PC-9 (cell line): ENCODE measurements around the gene CYLD. TPM values are rescaled to one million over a fixed set of nuclear protein-coding genes. Genes with fewer than 3 reads are reported as not detected.

ENCODE experiments used
- BruUV-seq: library from RNA; stranded (reverse); fragments of 400-500 nt; replicated peaks from 2 replicates; lab custom pipeline; 2021; lab: Mats Ljungman, UMichigan
- CTCF ChIA-PET: fragments of 300-600 bp; sonication (Branson Sonifier 250); formaldehyde crosslinking; loops from one replicate; lab custom pipeline; 2022; ENCODE audit warnings: antibody characterized with exemption; lab: Charles Lee
- POLR2A ChIA-PET: fragments of 300-600 bp; sonication (Branson Sonifier 250); formaldehyde crosslinking; loops from one replicate; lab custom pipeline; 2022; ENCODE audit warnings: antibody characterized with exemption; ENCODE audit not compliant: unreplicated experiment; lab: Charles Lee
- DNase-seq, 2 experiments: peaks; one replicate each; pipeline versions ENCODE4 v3.0.0 to v3.0.0-alpha.2; 2015 to 2022; ENCODE audit warnings: mixed read lengths in 1 of 2
- H2AFZ ChIP-seq: fragments of 200-600 bp; sonication (generic); 2 replicates; pipeline ENCODE4 v1.8.1; 2017; ENCODE audit warnings: antibody characterized with exemption
- H3F3A ChIP-seq: fragments of 200-600 bp; sonication (generic); 2 replicates; pipeline ENCODE4 v1.8.1; 2017; ENCODE audit warnings: antibody characterized with exemption, mild to moderate bottlenecking, low read depth; ENCODE audit not compliant: insufficient read depth
- H3K27ac ChIP-seq: fragments of 200-600 bp; sonication (generic); 2 replicates; pipeline ENCODE4 v1.6.1; 2016; ENCODE audit warnings: mixed run types
- H3K27me3 ChIP-seq: fragments of 200-600 bp; sonication (generic); 2 replicates; pipeline ENCODE4 v1.6.1; 2016; ENCODE audit warnings: low read depth, mixed run types; ENCODE audit not compliant: insufficient read depth
- H3K36me3 ChIP-seq: fragments of 200-600 bp; sonication (generic); 2 replicates; pipeline ENCODE4 v1.6.1; 2016; ENCODE audit warnings: low read depth, mixed run types
- H3K4me1 ChIP-seq: fragments of 200-600 bp; sonication (generic); replicated peaks from 2 replicates; pipeline ENCODE4 v1.6.1; 2016; ENCODE audit warnings: mixed run types; ENCODE audit not compliant: insufficient read depth
- H3K4me2 ChIP-seq: fragments of 200-600 bp; sonication (generic); 2 replicates; pipeline ENCODE4 v1.6.1; 2017; ENCODE audit warnings: mixed run types
- H3K4me3 ChIP-seq: fragments of 200-600 bp; sonication (generic); 2 replicates; pipeline ENCODE4 v1.6.1; 2016; ENCODE audit warnings: mixed run types
- H3K79me2 ChIP-seq: fragments of 200-600 bp; sonication (generic); 2 replicates; pipeline ENCODE4 v1.6.1; 2017; ENCODE audit warnings: low read depth, mixed run types
- H3K9me2 ChIP-seq: fragments of 200-600 bp; sonication (generic); 2 replicates; pipeline ENCODE4 v1.8.1; 2017; ENCODE audit warnings: mild to moderate bottlenecking; ENCODE audit not compliant: insufficient read depth
- H3K9me3 ChIP-seq: fragments of 200-600 bp; sonication (generic); 2 replicates; pipeline ENCODE4 v1.8.1; 2016; ENCODE audit warnings: low read depth; ENCODE audit not compliant: insufficient read depth
- H4K20me1 ChIP-seq: fragments of 200-600 bp; sonication (generic); 2 replicates; pipeline ENCODE4 v1.8.1; 2017; ENCODE audit not compliant: insufficient read depth
- EZH2 ChIP-seq: fragments of 200-600 bp; sonication (generic); IDR thresholded peaks from 2 replicates; pipeline ENCODE4 v1.8.0; 2017; ENCODE audit warnings: antibody characterized with exemption, low read depth
- intact Hi-C: fragments of 100-400 bp; cut with micrococcal nuclease; formaldehyde crosslinking; loops from one replicate; pipeline ENCODE4 v1.10.0; 2022; ENCODE audit not compliant: unreplicated experiment
- total RNA-seq: library from RNA; stranded (reverse); gene quantifications from 2 replicates; pipeline ENCODE4 v1.2.3, GENCODE V29; 2021
- TF ChIP-seq, protein P1 (sequence below): fragments of 200-600 bp; sonication (generic); conservative IDR thresholded peaks from 2 replicates; pipeline ENCODE4 v1.6.1; 2017; ENCODE audit warnings: mixed run types, antibody characterized with exemption, mild to moderate bottlenecking, moderate library complexity

Gene CYLD
- total RNA-seq, 1 experiment from 2014 or later, result 19.0 TPM

DNA sequence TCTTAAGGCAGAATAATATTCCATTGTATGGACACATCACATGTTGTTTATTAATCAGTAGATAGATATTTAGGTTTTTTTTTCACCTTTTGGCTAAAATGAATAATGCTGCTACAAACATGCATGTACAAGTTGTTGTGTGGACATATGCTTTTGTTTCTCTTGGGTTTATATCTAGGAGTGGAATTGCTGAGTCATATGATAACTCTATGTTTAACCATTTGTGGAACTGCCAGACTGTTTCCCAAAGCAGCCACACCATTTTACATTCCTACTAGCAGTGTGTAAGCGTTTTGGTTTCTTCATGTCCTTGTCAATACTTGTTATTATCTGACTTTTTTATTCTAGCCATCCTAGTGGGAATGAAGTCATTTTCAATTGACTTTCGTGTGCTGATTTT lies 21.3 kb downstream of the CYLD start:
- H3K79me2 ChIP-seq, result no peaks in the 10 kb centered on the region
- no peak overlapping the region for H3K27ac ChIP-seq
- no peak for DNase-seq
- no peaks in the 10 kb centered on the region for H4K20me1 ChIP-seq
- BruUV-seq, result no TSS peak
- ChIA-PET CTCF (no interaction called here), POLR2A (no interaction called here)
- no peaks in the 10 kb centered on the region for H3K4me1 ChIP-seq
- no peaks in the 10 kb centered on the region for H3K9me2 ChIP-seq
- H3K36me3 ChIP-seq, result no peaks in the 10 kb centered on the region
- no peak overlapping the region for H3K4me2 ChIP-seq
- TF ChIP-seq EZH2, result no peak
- TF ChIP-seq, protein P1, sequence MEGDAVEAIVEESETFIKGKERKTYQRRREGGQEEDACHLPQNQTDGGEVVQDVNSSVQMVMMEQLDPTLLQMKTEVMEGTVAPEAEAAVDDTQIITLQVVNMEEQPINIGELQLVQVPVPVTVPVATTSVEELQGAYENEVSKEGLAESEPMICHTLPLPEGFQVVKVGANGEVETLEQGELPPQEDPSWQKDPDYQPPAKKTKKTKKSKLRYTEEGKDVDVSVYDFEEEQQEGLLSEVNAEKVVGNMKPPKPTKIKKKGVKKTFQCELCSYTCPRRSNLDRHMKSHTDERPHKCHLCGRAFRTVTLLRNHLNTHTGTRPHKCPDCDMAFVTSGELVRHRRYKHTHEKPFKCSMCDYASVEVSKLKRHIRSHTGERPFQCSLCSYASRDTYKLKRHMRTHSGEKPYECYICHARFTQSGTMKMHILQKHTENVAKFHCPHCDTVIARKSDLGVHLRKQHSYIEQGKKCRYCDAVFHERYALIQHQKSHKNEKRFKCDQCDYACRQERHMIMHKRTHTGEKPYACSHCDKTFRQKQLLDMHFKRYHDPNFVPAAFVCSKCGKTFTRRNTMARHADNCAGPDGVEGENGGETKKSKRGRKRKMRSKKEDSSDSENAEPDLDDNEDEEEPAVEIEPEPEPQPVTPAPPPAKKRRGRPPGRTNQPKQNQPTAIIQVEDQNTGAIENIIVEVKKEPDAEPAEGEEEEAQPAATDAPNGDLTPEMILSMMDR, result no peak
- H3F3A ChIP-seq, result no peaks in the 10 kb centered on the region
- H3K4me3 ChIP-seq, result no peak overlapping the region
- intact Hi-C loops, result no loop called here
- no peaks in the 10 kb centered on the region; the same call in 1 of the 2 replicates for H3K9me3 ChIP-seq
- H3K27me3 ChIP-seq, result no peaks in the 10 kb centered on the region
- no peak overlapping the region for H2AFZ ChIP-seq

DNA sequence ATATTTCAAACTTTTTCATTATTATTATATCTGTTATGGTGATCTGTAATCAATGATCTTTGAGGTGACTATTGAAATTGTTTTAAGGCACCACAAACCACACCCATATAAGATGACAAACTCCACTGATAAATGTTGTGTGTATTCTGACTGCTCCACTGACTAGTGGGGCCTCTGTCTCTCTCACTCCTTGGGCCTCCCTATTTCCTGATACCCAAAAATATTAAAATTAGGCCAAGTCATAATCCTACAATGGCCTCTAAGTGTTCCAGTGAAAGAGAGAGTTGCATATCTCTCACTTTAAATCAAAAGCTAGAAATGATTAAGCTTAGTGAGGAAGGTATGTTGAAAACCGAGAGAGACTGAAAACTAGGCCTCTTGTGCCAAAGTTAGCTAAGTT lies 23.4 kb downstream of the CYLD start:
- CTCF ChIA-PET, result no interaction called here
- no peaks in the 10 kb centered on the region for H4K20me1 ChIP-seq
- intact Hi-C loops, result no loop called here

DNA sequence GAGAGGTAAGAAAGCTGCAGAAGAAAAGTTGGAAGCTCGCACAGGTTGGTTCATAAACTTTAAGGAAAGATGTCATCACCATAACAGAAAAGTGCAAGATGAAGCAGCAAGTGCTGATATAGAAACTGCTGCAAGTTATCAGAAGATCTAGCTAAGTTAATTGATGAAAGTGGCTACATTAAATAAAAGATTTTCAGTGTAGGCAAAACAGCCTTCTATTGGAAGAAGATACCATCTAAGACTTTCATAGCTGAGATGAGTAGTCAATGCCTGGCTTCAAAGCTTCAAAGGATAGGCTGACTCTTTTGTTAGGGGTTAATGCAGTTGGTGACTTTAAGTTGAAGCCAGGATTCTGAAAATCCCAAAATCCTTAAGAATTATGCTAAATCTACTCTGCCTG lies 24.0 kb downstream of the CYLD start:
- H3K4me3 ChIP-seq, result no peak overlapping the region

More for the DNA sequence above, 23.4 kb downstream of the CYLD start:
- no TSS peak for BruUV-seq
- H3K4me3 ChIP-seq, result no peak overlapping the region
- H3K36me3 ChIP-seq, result no peaks in the 10 kb centered on the region
- no peak overlapping the region for H3K27ac ChIP-seq
- no peak for TF ChIP-seq EZH2
- TF ChIP-seq, protein P1, result no peak
- H3K4me2 ChIP-seq, result no peak overlapping the region
- H3K27me3 ChIP-seq, result no peaks in the 10 kb centered on the region
- no peaks in the 10 kb centered on the region for H3K9me2 ChIP-seq
- no peaks in the 10 kb centered on the region for H3K4me1 ChIP-seq
- H3K79me2 ChIP-seq, result no peaks in the 10 kb centered on the region
- H2AFZ ChIP-seq, result no peak overlapping the region
- DNase-seq, result no peak
- no peaks in the 10 kb centered on the region for H3F3A ChIP-seq
- POLR2A ChIA-PET, result no interaction called here
- no peaks in the 10 kb centered on the region; the same call in 1 of the 2 replicates for H3K9me3 ChIP-seq

More for the DNA sequence above, 24.0 kb downstream of the CYLD start:
- H3K79me2 ChIP-seq, result no peaks in the 10 kb centered on the region
- H3K27ac ChIP-seq, result no peak overlapping the region
- no TSS peak for BruUV-seq
- no peaks in the 10 kb centered on the region; the same call in 1 of the 2 replicates for H3K9me3 ChIP-seq
- intact Hi-C loops, result no loop called here
- DNase-seq, result no peak
- no peaks in the 10 kb centered on the region for H4K20me1 ChIP-seq
- no peak overlapping the region for H2AFZ ChIP-seq
- TF ChIP-seq, protein P1, result no peak
- no peak for TF ChIP-seq EZH2
- ChIA-PET CTCF (no interaction called here), POLR2A (no interaction called here)
- H3K36me3 ChIP-seq, result no peaks in the 10 kb centered on the region
- H3K4me2 ChIP-seq, result no peak overlapping the region
- H3K4me1 ChIP-seq, result no peaks in the 10 kb centered on the region
- H3K9me2 ChIP-seq, result no peaks in the 10 kb centered on the region
- no peaks in the 10 kb centered on the region for H3K27me3 ChIP-seq
- no peaks in the 10 kb centered on the region for H3F3A ChIP-seq
